UCSD-AML1 (cell line): ENCODE measurements around the gene ANHX.

ENCODE experiments used
- DNase-seq: peaks from one replicate; lab custom pipeline; 2025; ENCODE audit not compliant: unreplicated experiment; lab: John Stamatoyannopoulos, UW

The ANHX gene

DNA sequence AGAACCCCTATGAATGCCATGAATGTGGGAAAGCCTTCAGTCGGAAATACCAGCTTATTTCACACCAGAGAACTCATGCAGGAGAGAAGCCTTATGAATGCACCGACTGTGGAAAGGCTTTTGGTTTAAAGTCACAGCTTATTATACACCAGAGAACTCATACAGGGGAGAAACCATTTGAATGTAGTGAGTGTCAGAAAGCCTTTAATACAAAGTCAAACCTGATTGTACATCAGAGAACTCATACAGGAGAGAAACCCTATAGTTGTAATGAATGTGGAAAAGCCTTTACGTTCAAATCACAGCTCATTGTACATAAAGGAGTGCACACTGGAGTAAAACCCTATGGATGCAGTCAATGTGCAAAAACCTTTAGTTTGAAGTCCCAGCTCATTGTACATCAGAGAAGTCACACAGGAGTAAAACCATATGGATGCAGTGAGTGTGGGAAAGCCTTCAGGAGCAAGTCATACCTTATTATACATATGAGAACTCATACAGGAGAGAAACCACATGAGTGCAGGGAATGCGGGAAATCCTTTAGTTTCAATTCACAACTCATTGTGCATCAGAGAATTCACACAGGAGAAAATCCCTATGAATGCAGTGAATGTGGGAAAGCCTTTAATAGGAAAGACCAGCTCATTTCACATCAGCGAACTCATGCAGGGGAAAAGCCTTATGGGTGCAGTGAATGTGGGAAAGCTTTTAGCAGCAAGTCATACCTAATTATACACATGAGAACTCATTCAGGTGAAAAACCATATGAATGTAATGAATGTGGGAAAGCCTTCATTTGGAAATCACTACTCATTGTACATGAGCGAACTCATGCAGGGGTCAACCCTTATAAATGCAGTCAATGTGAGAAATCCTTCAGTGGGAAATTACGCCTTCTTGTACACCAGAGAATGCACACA, 32.1 kb downstream of the ANHX start:
- DNase-seq: no peak

DNA sequence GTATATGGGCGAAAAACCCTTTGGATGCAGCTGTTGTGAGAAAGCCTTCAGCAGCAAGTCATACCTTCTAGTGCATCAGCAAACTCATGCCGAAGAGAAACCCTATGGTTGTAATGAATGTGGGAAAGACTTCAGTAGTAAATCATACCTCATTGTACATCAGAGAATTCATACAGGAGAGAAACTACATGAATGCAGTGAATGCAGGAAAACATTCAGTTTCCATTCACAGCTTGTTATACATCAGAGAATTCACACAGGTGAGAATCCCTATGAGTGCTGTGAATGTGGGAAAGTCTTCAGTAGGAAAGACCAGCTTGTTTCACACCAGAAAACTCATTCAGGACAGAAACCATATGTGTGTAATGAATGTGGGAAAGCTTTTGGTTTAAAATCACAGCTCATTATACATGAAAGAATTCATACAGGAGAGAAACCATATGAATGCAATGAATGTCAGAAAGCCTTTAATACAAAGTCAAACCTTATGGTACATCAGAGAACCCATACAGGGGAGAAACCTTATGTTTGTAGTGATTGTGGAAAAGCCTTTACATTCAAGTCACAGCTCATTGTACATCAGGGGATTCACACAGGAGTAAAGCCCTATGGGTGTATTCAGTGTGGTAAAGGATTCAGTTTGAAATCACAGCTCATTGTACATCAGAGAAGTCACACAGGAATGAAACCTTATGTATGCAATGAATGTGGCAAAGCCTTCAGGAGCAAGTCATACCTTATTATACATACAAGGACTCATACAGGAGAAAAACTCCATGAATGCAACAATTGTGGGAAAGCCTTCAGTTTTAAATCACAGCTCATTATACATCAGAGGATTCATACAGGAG, 33.0 kb downstream of the ANHX start:
- no peak for DNase-seq

DNA sequence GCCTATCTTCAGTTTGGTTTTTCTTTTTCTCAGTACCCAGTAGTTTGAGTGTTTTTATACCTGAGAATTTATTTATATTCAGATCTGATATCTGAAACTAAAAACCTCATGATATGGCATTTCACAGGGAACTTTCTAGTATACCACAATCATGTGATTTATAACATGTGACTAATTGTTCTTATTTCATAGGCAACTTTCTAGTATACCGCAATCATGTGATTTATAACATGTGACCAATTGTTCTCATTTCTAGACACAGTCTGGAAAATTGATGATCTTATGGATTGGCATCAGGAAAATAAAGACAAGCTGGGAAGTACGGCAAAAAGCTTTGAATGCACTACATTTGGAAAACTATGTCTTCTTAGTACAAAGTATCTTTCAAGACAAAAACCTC, 33.8 kb downstream of the ANHX start:
- DNase-seq: no peak

GRCh38 chr12:133192847-133193246, 42.8 kb downstream of the ANHX start:
- DNase-seq: no peak

DNA sequence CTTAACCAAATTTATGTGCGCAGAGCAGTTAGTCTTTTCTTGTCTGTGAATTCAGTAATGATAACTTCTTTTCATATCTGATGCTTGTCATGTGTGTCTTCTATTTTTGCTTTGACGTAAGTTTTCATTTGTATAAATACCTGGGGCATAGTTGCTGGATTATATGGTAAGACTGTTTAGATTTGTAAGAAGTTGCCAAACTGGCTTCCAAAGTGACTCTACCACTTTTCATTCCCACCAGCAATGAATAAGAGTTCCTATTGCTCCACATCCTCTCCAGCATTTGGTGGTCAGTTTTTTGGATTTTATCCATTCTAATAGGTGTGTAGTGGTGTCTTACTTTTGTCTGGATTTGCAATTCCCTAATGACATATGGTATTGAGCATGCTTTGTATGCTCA, 45.5 kb downstream of the ANHX start:
- no peak for DNase-seq

GRCh38 chr12:133181238-133181959, 54.3 kb downstream of the ANHX start, which contains the start of gene ZNF268:
Gene ZNF268, plus strand, starts transcription at chr12:133181495. Its CDS starts 503 bp downstream, at chr12:133181998.
- peak; percentile 94 for DNase-seq

DNA sequence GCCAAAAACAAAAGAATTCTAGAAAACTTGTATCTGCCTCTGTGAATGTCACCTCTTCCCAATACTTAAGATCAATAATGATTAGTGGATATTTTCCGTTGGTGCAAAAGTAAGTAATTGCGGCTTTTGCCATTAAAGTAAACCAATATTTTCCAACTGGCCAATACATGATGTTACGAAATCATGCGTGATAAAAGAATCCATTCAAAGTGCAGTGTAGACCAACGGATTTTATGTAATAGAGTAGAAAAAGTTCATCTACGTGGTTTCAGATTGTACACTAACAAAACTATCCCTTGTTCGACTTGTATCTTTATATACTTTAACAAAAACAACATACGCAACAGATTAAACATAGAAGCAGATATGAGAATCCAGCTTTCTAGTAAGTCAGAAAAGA, 55.0 kb downstream of the ANHX start:
- DNase-seq: no peak

DNA sequence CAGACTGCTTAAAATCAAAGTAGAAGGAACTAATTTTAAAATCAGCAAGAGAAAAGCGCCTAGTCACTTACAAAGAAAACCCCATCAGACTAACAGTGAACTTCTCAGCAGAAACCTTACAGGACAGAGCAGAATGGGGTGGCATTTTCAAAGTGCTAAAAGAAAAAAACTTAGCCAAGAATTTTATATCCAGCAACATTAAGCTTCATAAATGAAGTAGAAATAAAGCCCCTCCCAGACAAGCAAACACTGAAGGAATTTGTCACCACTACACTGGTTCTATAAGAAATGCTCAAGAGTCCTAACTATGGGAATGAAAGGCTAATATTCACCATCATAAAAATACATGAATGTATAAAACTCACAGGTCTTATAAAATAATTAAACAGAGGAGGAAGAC, 60.8 kb downstream of the ANHX start:
- DNase-seq: no peak

DNA sequence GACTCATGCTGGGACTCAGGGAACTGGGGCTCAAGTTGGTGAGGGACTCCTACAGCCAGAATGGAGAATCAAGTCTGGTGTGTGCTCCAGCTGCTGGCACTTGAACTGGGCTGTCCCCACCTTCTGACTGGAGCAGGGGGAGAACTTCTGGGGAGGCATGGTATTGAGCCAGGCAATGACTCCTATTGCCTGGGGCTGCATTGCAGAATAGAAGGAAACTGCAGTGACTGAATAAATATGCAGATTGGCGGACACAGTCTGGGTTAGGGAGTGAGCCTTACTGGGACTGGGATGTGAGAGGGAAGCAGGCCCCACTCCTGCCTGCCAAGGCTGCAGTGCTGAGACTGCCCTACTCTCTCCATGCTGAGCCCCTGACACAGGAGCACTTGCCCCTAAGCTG, 63.2 kb downstream of the ANHX start:
- no peak for DNase-seq
